T-cell (primary cell): ENCODE measurements around the gene ZNF555. TPM values are rescaled to one million over a fixed set of nuclear protein-coding genes. Genes with fewer than 3 reads are reported as not detected.

ENCODE experiments used
- ATAC-seq, 4 experiments: fragments of 200-7000 bp in 3 of 4; fragments of 150-1000 bp in 1 of 4; cut with Tn5 transposase; replicated peaks in 1 of 4; 1 replicate in 3 of 4; 2 replicates in 1 of 4; pipeline ENCODE4 v1.10.0; 2021; ENCODE audit warnings: moderate library complexity in 3 of 4, mild to moderate bottlenecking in 2 of 4, moderate number of reproducible peaks in 1 of 4
- CTCF ChIA-PET, 2 donors: fragments of 300-600 bp; sonication (Branson Sonifier 250); formaldehyde crosslinking; loops; one replicate each; lab custom pipeline; 2022; ENCODE audit warnings: antibody characterized with exemption in 2 of 2; lab: Charles Lee
- POLR2A ChIA-PET, 2 donors: fragments of 300-600 bp; sonication (Branson Sonifier 250); formaldehyde crosslinking; loops; one replicate each; lab custom pipeline; 2022; ENCODE audit warnings: antibody characterized with exemption in 2 of 2; lab: Charles Lee
- DNase-seq, 35 experiments: peaks; one replicate each; pipeline versions ENCODE4 v3.0.0 to v3.0.0-alpha.2; 2013 to 2023
- H3K27ac ChIP-seq: one replicate; pipeline ENCODE4 v1.5.1; 2013; ENCODE audit warnings: low read length
- H3K27me3 ChIP-seq, 2 experiments: replicated peaks in 1 of 2; 1 replicate in 1 of 2; 2 replicates in 1 of 2; pipeline versions ENCODE4 v1.6.1 to v1.7.0; 2013; ENCODE audit warnings: low read length in 1 of 2, mixed read lengths in 1 of 2; ENCODE audit not compliant: control insufficient read depth in 2 of 2, insufficient read depth in 2 of 2; ENCODE audit errors: extremely low read depth in 1 of 2
- H3K36me3 ChIP-seq, 2 donors: 1 replicate in 1 of 2; 2 replicates in 1 of 2; pipeline versions ENCODE4 v1.6.1 to v1.7.0; 2013; ENCODE audit warnings: low read length in 1 of 2; ENCODE audit not compliant: control insufficient read depth in 2 of 2, insufficient read depth in 1 of 2; ENCODE audit errors: extremely low read depth in 1 of 2
- H3K4me1 ChIP-seq, 2 experiments: 1 replicate in 1 of 2; 2 replicates in 1 of 2; pipeline versions ENCODE4 v1.6.1 to v1.7.0; 2013; ENCODE audit warnings: low read length in 2 of 2, mixed read lengths in 1 of 2; ENCODE audit not compliant: insufficient read depth in 2 of 2, control insufficient read depth in 1 of 2; ENCODE audit errors: extremely low read depth in 1 of 2
- H3K4me3 ChIP-seq, 2 donors: 1 replicate in 1 of 2; 2 replicates in 1 of 2; pipeline versions ENCODE4 v1.5.1 to v1.7.0; 2013; ENCODE audit warnings: mild to moderate bottlenecking in 2 of 2, low read length in 1 of 2, moderate library complexity in 1 of 2; ENCODE audit not compliant: control insufficient read depth in 1 of 2; ENCODE audit errors: extremely low read depth in 1 of 2
- H3K9me3 ChIP-seq: 2 replicates; pipeline ENCODE4 v1.7.0; 2013
- H3K27ac Mint-ChIP-seq, 2 donors: one replicate each; pipeline ENCODE4 v1.8.0; 2020 to 2021; ENCODE audit warnings: mild to moderate bottlenecking in 2 of 2, mixed read lengths in 2 of 2
- H3K27me3 Mint-ChIP-seq, 2 donors: one replicate each; pipeline ENCODE4 v1.8.0; 2021 to 2022; ENCODE audit warnings: mixed read lengths in 2 of 2
- H3K36me3 Mint-ChIP-seq: one replicate; pipeline ENCODE4 v1.8.0; 2021; ENCODE audit warnings: mixed read lengths
- H3K4me1 Mint-ChIP-seq, 3 donors: one replicate each; pipeline ENCODE4 v1.8.0; 2020 to 2022; ENCODE audit warnings: mixed read lengths in 3 of 3, mild to moderate bottlenecking in 1 of 3
- H3K4me3 Mint-ChIP-seq, 3 donors: one replicate each; pipeline ENCODE4 v1.8.0; 2020 to 2022; ENCODE audit warnings: mild to moderate bottlenecking in 3 of 3, mixed read lengths in 3 of 3, moderate library complexity in 3 of 3
- H3K9me3 Mint-ChIP-seq, 3 donors: one replicate each; pipeline ENCODE4 v1.8.0; 2020 to 2022; ENCODE audit warnings: mixed read lengths in 3 of 3
- WGBS: methylation state at CpG from one replicate; pipeline ENCODE4 v1.1.5; 2013; ENCODE audit warnings: missing lambda C conversion rate; ENCODE audit not compliant: insufficient coverage; 5-methylcytosine and 5-hydroxymethylcytosine counted together
- total RNA-seq, 35 experiments: library from RNA in 6 of 35; stranded (reverse) in 6 of 35; fragments of 120-200 nt in 1 of 35; gene quantifications; one replicate each; pipeline versions ENCODE4 v1.2.1 to v1.2.4 and lab custom pipeline; 2013 to 2026

ZNF555 gene
- total RNA-seq, 5 donors from 2014 or later (not counting 1 experiment from before 2014, with no cell fraction given): 3.7 to 10.9 (median 6.7) TPM

DNA sequence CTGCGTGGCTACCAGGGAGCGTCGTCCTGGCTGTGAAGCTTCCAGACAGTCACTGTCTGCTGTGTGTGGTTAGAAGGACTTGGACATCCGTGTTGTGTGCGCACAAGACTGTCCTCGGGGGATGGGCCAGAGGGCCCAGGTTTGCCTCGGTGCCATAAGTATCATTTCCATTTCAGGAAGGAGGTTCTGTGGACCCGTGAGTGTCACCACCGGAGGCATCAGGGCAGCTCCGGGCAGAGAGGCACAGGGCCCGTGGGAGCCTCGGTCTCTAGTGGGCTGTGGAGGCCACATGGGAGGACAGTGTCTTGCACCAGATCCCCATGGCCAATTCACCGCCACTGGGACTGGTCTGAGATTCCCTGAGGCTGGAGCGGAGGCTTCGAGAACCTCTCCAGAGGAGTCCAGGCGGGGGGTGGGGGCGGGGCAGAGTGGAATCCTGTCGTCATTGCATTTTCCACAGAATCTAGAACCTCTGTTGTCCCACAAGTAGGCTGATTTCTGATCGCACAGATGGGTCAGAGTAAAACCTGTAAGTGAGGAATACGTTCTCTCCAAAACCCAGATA, 65.4 kb downstream of the ZNF555 start:
- H3K36me3 Mint-ChIP-seq: peaks cover 15% of the 10 kb centered on the region
- no peak for ATAC-seq
- POLR2A ChIA-PET: no interaction called here

More for the DNA sequence above, 65.4 kb downstream of the ZNF555 start:
- Histone ChIP-seq H3K27ac (no peak overlapping the region), H3K4me1 (peaks cover 0 to 4% of the 10 kb centered on the region in 2 experiments), H3K27me3 (no peaks in the 10 kb centered on the region), H3K4me3 (no peak overlapping the region), H3K9me3 (no peaks in the 10 kb centered on the region), H3K36me3 (no peaks in the 10 kb centered on the region)
- no peak for DNase-seq
- no peaks in the 10 kb centered on the region for H3K9me3 Mint-ChIP-seq
- 95% methylated on average over 14 of the region's 20 CpGs for WGBS
- CTCF ChIA-PET: interaction anchor here (0.6 to 0.7 kb wide), 2 partner anchors 24 to 170 kb away, joined by 3 read pairs; no protein-coding TSS in a partner anchor
- H3K4me1 Mint-ChIP-seq: peaks cover 17 to 35% (median 24%) of the 10 kb centered on the region in 3 donors
- no peak overlapping the region for H3K27ac Mint-ChIP-seq
- H3K27me3 Mint-ChIP-seq: no peaks in the 10 kb centered on the region
- no peak overlapping the region for H3K4me3 Mint-ChIP-seq

Other genes starting within 250 kb of the ZNF555 start
- gene GNG7, start 138.8 kb upstream of the ZNF555 start, total RNA-seq: 1 to 10 TPM; 4.5 to 7.2 (median 5.7) TPM
- gene DIRAS1, start 120.1 kb upstream of the ZNF555 start, total RNA-seq: under 1 TPM; 0.53 to 0.70 (median 0.60) TPM
- gene SLC39A3, start 101.5 kb upstream of the ZNF555 start, total RNA-seq: 10 to 100 TPM; 13.2 to 24.5 (median 19.6) TPM
- gene SGTA, start 58.2 kb upstream of the ZNF555 start, total RNA-seq: 10 to 100 TPM; 28.9 to 42.5 (median 36.7) TPM
- 10 to 100 TPM; 30.8 to 46.6 (median 41.9) TPM for gene THOP1, start 56.0 kb upstream of the ZNF555 start, total RNA-seq
- gene ZNF554, start 21.6 kb upstream of the ZNF555 start, total RNA-seq: 1 to 10 TPM; 5.5 to 9.0 (median 7.5) TPM
- gene ZNF556, start 25.9 kb downstream of the ZNF555 start, total RNA-seq: not detected
- gene ZNF57, start 59.5 kb downstream of the ZNF555 start, total RNA-seq: 1 to 10 TPM; 2.7 to 6.0 (median 3.7) TPM
- 1 to 10 TPM; 4.1 to 6.5 (median 4.8) TPM for gene ZNF77, start 103.5 kb downstream of the ZNF555 start, total RNA-seq
- under 1 TPM in 3 of 5 donors, not detected in 2; 0.36 to 0.61 (median 0.50) TPM for gene TLE6, start 136.1 kb downstream of the ZNF555 start, total RNA-seq
- gene TLE2, start 187.8 kb downstream of the ZNF555 start, total RNA-seq: 10 to 100 TPM; 16.7 to 29.7 (median 21.5) TPM
- gene TLE5, start 221.0 kb downstream of the ZNF555 start, total RNA-seq: 1,000 to 10,000 TPM in 3 of 5 donors, 100 to 1,000 TPM in 2; 777 to 1,202 (median 1,047) TPM